Measurements from ENCODE around the gene CELF1. TPM values are rescaled to one million over a fixed set of nuclear protein-coding genes. Genes with fewer than 3 reads are reported as not detected.
"Not testable (repeated sequence)": the region's sequence is repeated elsewhere in the genome, so short reads cannot be mapped to it uniquely, and the experiment has no call there.

CELF1 gene
- total and polyA plus RNA-seq, 12 donors = 28.1 to 128 (median 101) TPM

- WGBS, 4 donors = 72 to 96% (median 90%) methylated on average over 6 of the region's 6 CpGs
- intact Hi-C loops (cut with DNase I) = no loop called here
- Histone ChIP-seq H3K9me3 (replicated peaks in 1 of 3) (no peaks in the 10 kb centered on the region), H3K27ac (no peak overlapping the region), H3K27me3 (no peaks in the 10 kb centered on the region), H3K36me3 (replicated peaks in 1 of 2) (no peaks in the 10 kb centered on the region), H3K4me3 (no peak overlapping the region), H3K4me1 (replicated peaks in 1 of 2) (peaks cover 31 to 66% of the 10 kb centered on the region in 2 donors)
- DNase-seq = no peak
- no peak for TF ChIP-seq CTCF (IDR thresholded peaks at IDR 0.05)
- TF ChIP-seq POLR2A (IDR thresholded peaks at IDR 0.05) = no peak
These were observed 25.7 kb downstream of the CELF1 start for GRCh38 chr11:47527186-47527585.

GRCh38 chr11:47526032-47526431 lies 26.9 kb downstream of the CELF1 start:
- intact Hi-C loops (cut with DNase I); H3K27ac ChIP-seq; H3K27me3 ChIP-seq; H3K9me3 ChIP-seq (replicated peaks in 1 of 3); H3K36me3 ChIP-seq (replicated peaks in 1 of 2); H3K4me3 ChIP-seq; DNase-seq: not testable (repeated sequence)
- WGBS, 4 donors = 92 to 95% (median 93%) methylated on average over 9 of the region's 9 CpGs
- H3K4me1 ChIP-seq (replicated peaks in 1 of 2) = peaks cover 26 to 63% of the 10 kb centered on the region in 2 donors

GRCh38 chr11:47524291-47524874 lies 28.5 kb downstream of the CELF1 start:
- no peak for TF ChIP-seq POLR2A (IDR thresholded peaks at IDR 0.05)
- TF ChIP-seq CTCF (IDR thresholded peaks at IDR 0.05) = no peak
- Histone ChIP-seq H3K27ac (peak overlapping the region in 4 of 5 donors; percentile 30 to 91 (median 76)), H3K9me3 (replicated peaks in 1 of 3) (no peaks in the 10 kb centered on the region), H3K4me3 (no peak overlapping the region), H3K36me3 (replicated peaks in 1 of 2) (no peaks in the 10 kb centered on the region), H3K27me3 (no peaks in the 10 kb centered on the region), H3K4me1 (replicated peaks in 1 of 2) (peaks cover 23 to 52% of the 10 kb centered on the region in 2 donors)
- peak in 3 of 7 donors; percentile 25 to 36 (median 33) for DNase-seq
- 22 to 32% (median 30%) methylated on average over 9 of the region's 9 CpGs for WGBS, 4 donors
- intact Hi-C loops (cut with DNase I) = no loop called here

- TF ChIP-seq CTCF (IDR thresholded peaks at IDR 0.05) = no peak
- TF ChIP-seq POLR2A (IDR thresholded peaks at IDR 0.05) = no peak
- Histone ChIP-seq H3K9me3 (replicated peaks in 1 of 3) (no peaks in the 10 kb centered on the region), H3K4me3 (peak overlapping the region in 1 of 4 donors; percentile 15), H3K27ac (peak overlapping the region; percentile 15 to 91 (median 75)), H3K36me3 (replicated peaks in 1 of 2) (no peaks in the 10 kb centered on the region), H3K27me3 (no peaks in the 10 kb centered on the region), H3K4me1 (replicated peaks in 1 of 2) (peaks cover 26 to 56% of the 10 kb centered on the region in 2 donors)
- DNase-seq = peak; percentile 44 to 85 (median 69)
- WGBS, 4 donors = 4 to 10% (median 5%) methylated on average over 3 of the region's 3 CpGs
- intact Hi-C loops (cut with DNase I) = no loop called here
These were observed 29.3 kb downstream of the CELF1 start for GRCh38 chr11:47523490-47524225.

Measured in adrenal gland (tissue), 12 donors.